GM18858 (cell line): ENCODE measurements around the gene NEURL4.
"Not testable (repeated sequence)": the region's sequence is repeated elsewhere in the genome, so short reads cannot be mapped to it uniquely, and the experiment has no call there.

ENCODE experiments used
- ATAC-seq: cut with Tn5 transposase; IDR thresholded peaks from one replicate; pipeline ENCODE4 v1.9.1; 2021; ENCODE audit not compliant: unreplicated experiment

Gene NEURL4

GRCh38 chr17:7347630-7348477 lies 18.7 kb upstream of the NEURL4 start:
- ATAC-seq: no peak

- no peak for ATAC-seq
These were observed 17.9 kb upstream of the NEURL4 start for GRCh38 chr17:7346761-7347614.

- no peak for ATAC-seq
These were observed 14.1 kb upstream of the NEURL4 start for GRCh38 chr17:7343250-7343649.

GRCh38 chr17:7341842-7342241 lies 12.7 kb upstream of the NEURL4 start:
- ATAC-seq: no peak

- no peak for ATAC-seq
These were observed 11.0 kb upstream of the NEURL4 start for GRCh38 chr17:7340179-7340578.

GRCh38 chr17:7337600-7337999 lies 8.5 kb upstream of the NEURL4 start:
- ATAC-seq: not testable (repeated sequence)

- ATAC-seq: no peak
These were observed 7.4 kb upstream of the NEURL4 start, which contains the start of gene ACAP1 for GRCh38 chr17:7336240-7337175. TSS of gene ACAP1 (plus strand) at chr17:7336529. CDS start at chr17:7336735, 206 bp downstream.

- not testable (repeated sequence) for ATAC-seq
These were observed 6.6 kb upstream of the NEURL4 start for GRCh38 chr17:7335765-7336164.

GRCh38 chr17:7334938-7335538 lies 5.9 kb upstream of the NEURL4 start:
- ATAC-seq: no peak

GRCh38 chr17:7332600-7333069 lies 3.5 kb upstream of the NEURL4 start:
- not testable (repeated sequence) for ATAC-seq

- no peak for ATAC-seq
These were observed 3.0 kb upstream of the NEURL4 start for GRCh38 chr17:7332111-7332510.

GRCh38 chr17:7330638-7331015 lies 1.5 kb upstream of the NEURL4 start:
- no peak for ATAC-seq

GRCh38 chr17:7329997-7330637 lies 982 bp upstream of the NEURL4 start:
- ATAC-seq: peak; percentile 16

GRCh38 chr17:7329374-7329996 lies 350 bp upstream of the NEURL4 start:
- peak; percentile 46 for ATAC-seq

GRCh38 chr17:7328009-7328408 lies 1.1 kb downstream of the NEURL4 start:
- ATAC-seq: no peak

GRCh38 chr17:7327501-7327900 lies 1.6 kb downstream of the NEURL4 start:
- ATAC-seq: no peak

- ATAC-seq: no peak
These were observed 2.1 kb downstream of the NEURL4 start for GRCh38 chr17:7327056-7327455.

GRCh38 chr17:7326186-7326585 lies 2.9 kb downstream of the NEURL4 start:
- no peak for ATAC-seq

- ATAC-seq: no peak
These were observed 4.1 kb downstream of the NEURL4 start for GRCh38 chr17:7325031-7325528.
